KMS-11 (cell line): Measurements from ENCODE around the gene SLC2A13.
"Not testable (repeated sequence)": the region's sequence is repeated elsewhere in the genome, so short reads cannot be mapped to it uniquely, and the experiment has no call there.

Experiments used
- H2AFZ ChIP-seq: fragments of 200-600 bp; sonication (generic); 2 replicates; pipeline ENCODE4 v1.6.1; 2016; ENCODE audit warnings: antibody characterized with exemption, mixed run types, low read depth
- H3K27ac ChIP-seq: fragments of 200-600 bp; sonication (generic); 2 replicates; pipeline ENCODE4 v1.6.1; 2016; ENCODE audit warnings: mild to moderate bottlenecking, mixed run types
- H3K27me3 ChIP-seq: fragments of 200-600 bp; sonication (generic); 2 replicates; pipeline ENCODE4 v1.6.1; 2017; ENCODE audit warnings: mild to moderate bottlenecking, low read depth, mixed run types, moderate library complexity; ENCODE audit not compliant: insufficient read depth
- H3K36me3 ChIP-seq: fragments of 200-600 bp; sonication (generic); 2 replicates; pipeline ENCODE4 v1.6.1; 2017; ENCODE audit warnings: mild to moderate bottlenecking, mixed run types; ENCODE audit not compliant: insufficient read depth
- H3K4me1 ChIP-seq: fragments of 200-600 bp; sonication (generic); 2 replicates; pipeline ENCODE4 v1.6.1; 2016; ENCODE audit warnings: mild to moderate bottlenecking, low read depth, mixed run types; ENCODE audit not compliant: poor library complexity, severe bottlenecking
- H3K4me2 ChIP-seq: fragments of 200-600 bp; sonication (generic); 2 replicates; pipeline ENCODE4 v1.7.0; 2016; ENCODE audit warnings: mild to moderate bottlenecking, mixed run types
- H3K4me3 ChIP-seq: fragments of 200-600 bp; sonication (generic); IDR thresholded peaks from 2 replicates; pipeline ENCODE4 v1.6.1; 2017; ENCODE audit warnings: low read depth, low read length, mixed read lengths; ENCODE audit not compliant: insufficient read depth
- H3K79me2 ChIP-seq: fragments of 200-600 bp; sonication (generic); 2 replicates; pipeline ENCODE4 v1.6.1; 2016; ENCODE audit warnings: low read depth, mixed run types; ENCODE audit not compliant: insufficient read depth
- H3K9ac ChIP-seq: fragments of 200-600 bp; sonication (generic); 2 replicates; pipeline ENCODE4 v1.6.1; 2016; ENCODE audit warnings: mild to moderate bottlenecking, mixed run types
- H4K20me1 ChIP-seq: fragments of 200-600 bp; sonication (generic); 2 replicates; pipeline ENCODE4 v1.6.1; 2016; ENCODE audit warnings: mild to moderate bottlenecking, mixed run types; ENCODE audit not compliant: insufficient read depth
- CTCF ChIP-seq: fragments of 200-600 bp; sonication (generic); conservative IDR thresholded peaks from 2 replicates; pipeline ENCODE4 v1.6.1; 2017; ENCODE audit warnings: low read depth, mild to moderate bottlenecking, antibody characterized with exemption, low read length, moderate library complexity, mixed read lengths

The SLC2A13 gene

GRCh38 chr12:39897315-39897714 lies 208.6 kb downstream of the SLC2A13 start:
- Histone ChIP-seq H3K4me2 (no peak overlapping the region), H3K4me1 (no peaks in the 10 kb centered on the region), H2AFZ (no peak overlapping the region), H3K36me3 (no peaks in the 10 kb centered on the region), H3K27me3 (no peaks in the 10 kb centered on the region), H4K20me1 (no peaks in the 10 kb centered on the region), H3K4me3 (no peak overlapping the region), H3K79me2 (no peaks in the 10 kb centered on the region), H3K9ac (no peak overlapping the region), H3K27ac (no peak overlapping the region)
- TF ChIP-seq CTCF = no peak

GRCh38 chr12:39893388-39893787 lies 212.5 kb downstream of the SLC2A13 start:
- H3K27me3 ChIP-seq, H3K4me3 ChIP-seq: not testable (repeated sequence)

GRCh38 chr12:39892146-39892545 lies 213.7 kb downstream of the SLC2A13 start:
- no peaks in the 10 kb centered on the region for H3K27me3 ChIP-seq
- no peak overlapping the region for H3K4me2 ChIP-seq
- no peaks in the 10 kb centered on the region for H4K20me1 ChIP-seq
- no peak for TF ChIP-seq CTCF
- H3K9ac ChIP-seq = no peak overlapping the region
- H3K79me2 ChIP-seq = no peaks in the 10 kb centered on the region
- H3K36me3 ChIP-seq = no peaks in the 10 kb centered on the region
- no peaks in the 10 kb centered on the region for H3K4me1 ChIP-seq
- no peak overlapping the region for H3K4me3 ChIP-seq
- no peak overlapping the region for H2AFZ ChIP-seq
- H3K27ac ChIP-seq = no peak overlapping the region

More at GRCh38 chr12:39893388-39893787, 212.5 kb downstream of the SLC2A13 start:
- H4K20me1 ChIP-seq, H3K9ac ChIP-seq, H3K4me1 ChIP-seq, H3K36me3 ChIP-seq, H2AFZ ChIP-seq, H3K79me2 ChIP-seq, H3K4me2 ChIP-seq, H3K27ac ChIP-seq: not testable (repeated sequence)

- H3K79me2 ChIP-seq = no peaks in the 10 kb centered on the region
- TF ChIP-seq CTCF = no peak
These were observed 218.0 kb downstream of the SLC2A13 start for GRCh38 chr12:39887856-39888255.

GRCh38 chr12:39886106-39886505 lies 219.8 kb downstream of the SLC2A13 start:
- no peak overlapping the region for H2AFZ ChIP-seq
- H4K20me1 ChIP-seq = no peaks in the 10 kb centered on the region
- TF ChIP-seq CTCF = no peak
- no peaks in the 10 kb centered on the region for H3K4me1 ChIP-seq
- H3K9ac ChIP-seq = no peak overlapping the region
- no peaks in the 10 kb centered on the region for H3K36me3 ChIP-seq
- H3K79me2 ChIP-seq = no peaks in the 10 kb centered on the region
- no peak overlapping the region for H3K27ac ChIP-seq
- H3K4me3 ChIP-seq = no peak overlapping the region
- H3K27me3 ChIP-seq = no peaks in the 10 kb centered on the region
- no peak overlapping the region for H3K4me2 ChIP-seq

More at GRCh38 chr12:39887856-39888255, 218.0 kb downstream of the SLC2A13 start:
- no peaks in the 10 kb centered on the region for H4K20me1 ChIP-seq
- H3K4me2 ChIP-seq = no peak overlapping the region
- no peak overlapping the region for H2AFZ ChIP-seq
- no peak overlapping the region for H3K27ac ChIP-seq
- no peak overlapping the region for H3K4me3 ChIP-seq
- no peak overlapping the region for H3K9ac ChIP-seq
- H3K27me3 ChIP-seq = no peaks in the 10 kb centered on the region
- H3K36me3 ChIP-seq = no peaks in the 10 kb centered on the region
- no peaks in the 10 kb centered on the region for H3K4me1 ChIP-seq
